Stomach (tissue), 9 donors: ENCODE measurements around the gene LY9. TPM values are rescaled to one million over a fixed set of nuclear protein-coding genes. Genes with fewer than 3 reads are reported as not detected.
A peak's percentile ranks its signal among the peaks of the same experiment; 100 is the strongest.

Experiments
- DNase-seq, 2 donors: peaks; one replicate each; pipeline versions ENCODE4 v3.0.0 to v3.0.0-alpha.2; 2013 to 2019
- H3K27ac ChIP-seq, 5 donors: fragments of 200-600 bp in 4 of 5; sonication (generic) in 4 of 5; one replicate each; pipeline ENCODE4 v1.5.1; 2013 to 2019; ENCODE audit warnings: mild to moderate bottlenecking in 1 of 5, moderate library complexity in 1 of 5
- H3K27me3 ChIP-seq, 3 donors: fragments of 200-600 bp; sonication (generic); one replicate each; pipeline ENCODE4 v1.5.1; 2017 to 2019; ENCODE audit warnings: mixed run types in 1 of 3
- H3K36me3 ChIP-seq, 4 donors: fragments of 200-600 bp; sonication (generic); 1 replicate in 3 of 4; 2 replicates in 1 of 4; pipeline ENCODE4 v1.5.1; 2016 to 2019
- H3K4me1 ChIP-seq, 4 donors: fragments of 200-600 bp; sonication (generic); one replicate each; pipeline ENCODE4 v1.5.1; 2016 to 2019
- H3K4me3 ChIP-seq, 4 donors: fragments of 200-600 bp; sonication (generic) in 3 of 4; one replicate each; pipeline ENCODE4 v1.5.1; 2016 to 2019; ENCODE audit warnings: mild to moderate bottlenecking in 1 of 4
- H3K9me3 ChIP-seq, 4 donors: fragments of 200-600 bp; sonication (generic); one replicate each; pipeline ENCODE4 v1.5.1; 2016 to 2019
- EP300 ChIP-seq: sonication (generic); formaldehyde crosslinking; IDR thresholded peaks from one replicate; pipeline ENCODE4 v1.6.1; 2017; ENCODE audit warnings: antibody characterized with exemption
- POLR2A ChIP-seq, 4 donors: fragments of 450-650 bp; IDR thresholded peaks; one replicate each; pipeline ENCODE4 v1.6.1; 2016; ENCODE audit warnings: antibody characterized with exemption in 4 of 4, control low read depth in 2 of 4, mild to moderate bottlenecking in 1 of 4, moderate library complexity in 1 of 4
- POLR2AphosphoS5 ChIP-seq, 3 donors: sonication (generic); formaldehyde crosslinking; IDR thresholded peaks; one replicate each; pipeline ENCODE4 v1.6.1; 2016; ENCODE audit warnings: antibody characterized with exemption in 3 of 3
- WGBS, 5 donors: extraction: QIAGEN DNeasy Blood & Tissue Kit in 3 of 5; methylation state at CpG; one replicate each; pipeline versions ENCODE4 v1.1.5 to v1.1.7; 2013 to 2018; 5-methylcytosine and 5-hydroxymethylcytosine counted together
- intact Hi-C: fragments of 100-400 bp; cut with DNase I; formaldehyde crosslinking; loops from one replicate; pipeline ENCODE4 v1.15.1; 2023; ENCODE audit warnings: low total_unique reads
- polyA plus RNA-seq, 3 donors: library from polyadenylated mRNA; stranded (reverse); fragments of 200-250 nt; gene quantifications; one replicate each; pipeline ENCODE4 v1.2.3, GENCODE V29; 2013
- total RNA-seq, 5 donors: library from RNA; depleted of rRNA; stranded (reverse); fragments of >200 nt; gene quantifications; one replicate each; pipeline versions ENCODE4 v1.1.0 to v1.2.3, GENCODE V29; 2014 to 2016
- TF ChIP-seq, protein P1 (sequence below), 7 experiments: fragments of 450-650 bp in 4 of 7; fragments of 200-600 bp in 3 of 7; sonication (generic) in 3 of 7; IDR thresholded peaks; one replicate each; pipeline ENCODE4 v1.5.1; 2016 to 2019; ENCODE audit warnings: antibody characterized with exemption in 7 of 7, control low read depth in 2 of 7, mild to moderate bottlenecking in 1 of 7
- donor health status: healthy with polysubstance abuse.
- donor health status: Bipolar disorder and iron deficiency.
- donor health status: healthy.

The LY9 gene
- total and polyA plus RNA-seq, 8 donors = 0.25 to 7.5 (median 1.2) TPM; not detected in 2

- intact Hi-C loops = no loop called here
- Histone ChIP-seq H3K27me3 (no peaks in the 10 kb centered on the region), H3K36me3 (no peaks in the 10 kb centered on the region), H3K4me1 (peaks cover 0 to 7% (median 3%) of the 10 kb centered on the region in 4 donors), H3K4me3 (no peak overlapping the region), H3K9me3 (peaks cover 0 to 4% (median 0%) of the 10 kb centered on the region in 4 donors), H3K27ac (no peak overlapping the region)
- TF ChIP-seq EP300 (no peak), POLR2AphosphoS5 (IDR thresholded peaks at IDR 0.05) (no peak), POLR2A (IDR thresholded peaks at IDR 0.05) (no peak)
- TF ChIP-seq, protein P1, sequence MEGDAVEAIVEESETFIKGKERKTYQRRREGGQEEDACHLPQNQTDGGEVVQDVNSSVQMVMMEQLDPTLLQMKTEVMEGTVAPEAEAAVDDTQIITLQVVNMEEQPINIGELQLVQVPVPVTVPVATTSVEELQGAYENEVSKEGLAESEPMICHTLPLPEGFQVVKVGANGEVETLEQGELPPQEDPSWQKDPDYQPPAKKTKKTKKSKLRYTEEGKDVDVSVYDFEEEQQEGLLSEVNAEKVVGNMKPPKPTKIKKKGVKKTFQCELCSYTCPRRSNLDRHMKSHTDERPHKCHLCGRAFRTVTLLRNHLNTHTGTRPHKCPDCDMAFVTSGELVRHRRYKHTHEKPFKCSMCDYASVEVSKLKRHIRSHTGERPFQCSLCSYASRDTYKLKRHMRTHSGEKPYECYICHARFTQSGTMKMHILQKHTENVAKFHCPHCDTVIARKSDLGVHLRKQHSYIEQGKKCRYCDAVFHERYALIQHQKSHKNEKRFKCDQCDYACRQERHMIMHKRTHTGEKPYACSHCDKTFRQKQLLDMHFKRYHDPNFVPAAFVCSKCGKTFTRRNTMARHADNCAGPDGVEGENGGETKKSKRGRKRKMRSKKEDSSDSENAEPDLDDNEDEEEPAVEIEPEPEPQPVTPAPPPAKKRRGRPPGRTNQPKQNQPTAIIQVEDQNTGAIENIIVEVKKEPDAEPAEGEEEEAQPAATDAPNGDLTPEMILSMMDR (IDR thresholded peaks at IDR 0.05) = no peak
- WGBS, 5 donors = 86 to 97% (median 91%) methylated on average over 2 of the region's 2 CpGs
- no peak for DNase-seq
Observed at GRCh38 chr1:160853754-160854153, 57.8 kb downstream of the LY9 start.

- Histone ChIP-seq H3K27me3 (no peaks in the 10 kb centered on the region), H3K36me3 (no peaks in the 10 kb centered on the region), H3K9me3 (peaks cover 0 to 4% (median 0%) of the 10 kb centered on the region in 4 donors), H3K27ac (no peak overlapping the region), H3K4me1 (peaks cover 0 to 8% (median 4%) of the 10 kb centered on the region in 4 donors), H3K4me3 (no peak overlapping the region)
- DNase-seq = no peak
- 61 to 81% (median 71%) methylated on average over 9 of the region's 9 CpGs for WGBS, 5 donors
- intact Hi-C loops = no loop called here
- TF ChIP-seq POLR2A (IDR thresholded peaks at IDR 0.05) = no peak
- TF ChIP-seq POLR2AphosphoS5 (IDR thresholded peaks at IDR 0.05) = no peak
Observed at GRCh38 chr1:160855181-160855981, 59.4 kb downstream of the LY9 start.

- intact Hi-C loops = no loop called here
- H3K27ac ChIP-seq = no peak overlapping the region
Observed at GRCh38 chr1:160858097-160858496, 62.1 kb downstream of the LY9 start.

GRCh38 chr1:160858507-160858906, 62.5 kb downstream of the LY9 start:
- Histone ChIP-seq H3K9me3 (no peaks in the 10 kb centered on the region), H3K27ac (no peak overlapping the region), H3K36me3 (no peaks in the 10 kb centered on the region), H3K27me3 (no peaks in the 10 kb centered on the region), H3K4me3 (no peak overlapping the region), H3K4me1 (peaks cover 0 to 20% (median 4%) of the 10 kb centered on the region in 4 donors)
- TF ChIP-seq EP300 (no peak), POLR2AphosphoS5 (IDR thresholded peaks at IDR 0.05) (no peak), POLR2A (IDR thresholded peaks at IDR 0.05) (no peak)
- TF ChIP-seq, protein P1 (IDR thresholded peaks at IDR 0.05) = no peak
- peak in 1 of 2 donors; percentile 42 for DNase-seq
- 42 to 61% (median 43%) methylated on average over 3 of the region's 3 CpGs for WGBS, 5 donors
- intact Hi-C loops = no loop called here

More at GRCh38 chr1:160858097-160858496, 62.1 kb downstream of the LY9 start:
- Histone ChIP-seq H3K4me3 (no peak overlapping the region), H3K36me3 (no peaks in the 10 kb centered on the region), H3K4me1 (peaks cover 0 to 17% (median 4%) of the 10 kb centered on the region in 4 donors), H3K27me3 (no peaks in the 10 kb centered on the region), H3K9me3 (no peaks in the 10 kb centered on the region)
- peak; percentile 35 to 42 for DNase-seq
- WGBS, 5 donors = 30 to 53% (median 41%) methylated on average over 4 of the region's 4 CpGs
- TF ChIP-seq POLR2AphosphoS5 (IDR thresholded peaks at IDR 0.05) = no peak

GRCh38 chr1:160859166-160859565, 63.2 kb downstream of the LY9 start:
- 77 to 95% (median 94%) methylated on average over 5 of the region's 5 CpGs for WGBS, 5 donors
- intact Hi-C loops = no loop called here

More at GRCh38 chr1:160859166-160859565, 63.2 kb downstream of the LY9 start:
- no peak overlapping the region for H3K4me3 ChIP-seq
- H3K27me3 ChIP-seq = no peaks in the 10 kb centered on the region
- TF ChIP-seq, protein P1 (IDR thresholded peaks at IDR 0.05) = no peak
- TF ChIP-seq POLR2A (IDR thresholded peaks at IDR 0.05) (no peak), POLR2AphosphoS5 (IDR thresholded peaks at IDR 0.05) (no peak), EP300 (no peak)
- H3K4me1 ChIP-seq = peaks cover 0 to 20% (median 4%) of the 10 kb centered on the region in 4 donors
- no peak for DNase-seq
- no peaks in the 10 kb centered on the region for H3K9me3 ChIP-seq
- H3K36me3 ChIP-seq = no peaks in the 10 kb centered on the region
- no peak overlapping the region for H3K27ac ChIP-seq
